IMR-90 (cell line): ENCODE measurements around the gene NNAT. TPM values are rescaled to one million over a fixed set of nuclear protein-coding genes. Genes with fewer than 3 reads are reported as not detected.

Experiments used
- ATAC-seq: fragments of 200-7000 bp; cut with Tn5 transposase; 2 replicates; pipeline ENCODE4 v1.9.1; 2020; ENCODE audit warnings: low read depth, mild to moderate bottlenecking, moderate library complexity
- BruUV-seq: library from RNA; stranded (reverse); fragments of 400-500 nt; replicated peaks from 2 replicates; lab custom pipeline; 2021; lab: Mats Ljungman, UMichigan
- CTCF ChIA-PET: fragments of 300-600 bp; formaldehyde crosslinking; extraction: SDS; loops from one replicate; lab custom pipeline; 2021; ENCODE audit warnings: antibody characterized with exemption; lab: Yijun Ruan, JAX
- POLR2A ChIA-PET: fragments of 300-600 bp; sonication (Branson Sonifier 250); formaldehyde crosslinking; loops from one replicate; lab custom pipeline; 2022; ENCODE audit warnings: antibody characterized with exemption; ENCODE audit not compliant: unreplicated experiment; lab: Charles Lee
- DNase-seq: peaks from one replicate; pipeline ENCODE4 v3.0.0; 2013
- H2AFZ ChIP-seq: replicated peaks from 2 replicates; pipeline ENCODE3; 2013; ENCODE audit warnings: low read length, mild to moderate bottlenecking; ENCODE audit not compliant: poor library complexity
- H2AK5ac ChIP-seq: 2 replicates; pipeline ENCODE4 v1.6.1; 2013; ENCODE audit warnings: low read depth, low read length, inconsistent platforms
- H2AK9ac ChIP-seq: replicated peaks from 2 replicates; pipeline ENCODE3; 2013; ENCODE audit warnings: mild to moderate bottlenecking, low read depth, low read length, moderate library complexity; ENCODE audit not compliant: poor library complexity
- H2BK120ac ChIP-seq: 2 replicates; pipeline ENCODE4 v1.6.1; 2013; ENCODE audit warnings: low read depth, low read length, inconsistent platforms
- H2BK15ac ChIP-seq: 3 replicates; pipeline ENCODE4 v1.6.1; 2013; ENCODE audit warnings: low read depth, low read length, inconsistent platforms
- H2BK20ac ChIP-seq: 2 replicates; pipeline ENCODE4 v1.6.1; 2013; ENCODE audit warnings: low read depth, mild to moderate bottlenecking, inconsistent platforms, low read length, moderate library complexity
- H2BK5ac ChIP-seq: 2 replicates; pipeline ENCODE4 v1.6.1; 2013; ENCODE audit warnings: mild to moderate bottlenecking, low read depth, low read length, inconsistent platforms; ENCODE audit not compliant: poor library complexity, severe bottlenecking
- H3K14ac ChIP-seq: replicated peaks from 2 replicates; pipeline ENCODE4 v1.6.1; 2013; ENCODE audit warnings: low read depth, low read length, inconsistent platforms
- H3K18ac ChIP-seq: 2 replicates; pipeline ENCODE4 v1.6.1; 2013; ENCODE audit warnings: low read depth, low read length, control low read depth
- H3K23ac ChIP-seq: 2 replicates; pipeline ENCODE4 v1.6.1; 2013; ENCODE audit warnings: low read depth, low read length, inconsistent platforms
- H3K27ac ChIP-seq: 2 replicates; pipeline ENCODE4 v1.5.1; 2013; ENCODE audit warnings: mild to moderate bottlenecking, control low read depth, low read length; ENCODE audit not compliant: insufficient read depth
- H3K27me3 ChIP-seq: 2 replicates; pipeline ENCODE4 v1.6.1; 2013; ENCODE audit warnings: low read length; ENCODE audit not compliant: control insufficient read depth, insufficient read depth
- H3K36me3 ChIP-seq: 2 replicates; pipeline ENCODE4 v1.6.1; 2013; ENCODE audit warnings: low read length, mixed read lengths; ENCODE audit not compliant: control insufficient read depth, insufficient read depth
- H3K4ac ChIP-seq: 2 replicates; pipeline ENCODE4 v1.6.1; 2013; ENCODE audit warnings: low read depth, low read length, inconsistent platforms
- H3K4me1 ChIP-seq: 2 replicates; pipeline ENCODE4 v1.6.1; 2013; ENCODE audit warnings: low read length, mixed read lengths; ENCODE audit not compliant: control insufficient read depth, insufficient read depth
- H3K4me2 ChIP-seq: 2 replicates; pipeline ENCODE4 v1.6.1; 2013; ENCODE audit warnings: low read depth, mild to moderate bottlenecking, control low read depth, low read length, moderate library complexity
- H3K4me3 ChIP-seq: 2 replicates; pipeline ENCODE4 v1.5.1; 2013; ENCODE audit warnings: low read depth, mild to moderate bottlenecking, control low read depth, low read length, moderate library complexity; ENCODE audit not compliant: insufficient read depth
- H3K56ac ChIP-seq: 2 replicates; pipeline ENCODE4 v1.6.1; 2013; ENCODE audit warnings: low read length, inconsistent platforms; ENCODE audit not compliant: insufficient read depth; ENCODE audit errors: extremely low read depth
- H3K79me1 ChIP-seq, 2 experiments: 2 replicates each; pipeline ENCODE4 v1.6.1; 2013; ENCODE audit warnings: low read length in 2 of 2, inconsistent platforms in 1 of 2, low read depth in 1 of 2
- H3K9ac ChIP-seq: 2 replicates; pipeline ENCODE4 v1.6.1; 2013; ENCODE audit warnings: low read depth, low read length, control low read depth
- H3K9me1 ChIP-seq: 2 replicates; pipeline ENCODE4 v1.6.1; 2013; ENCODE audit warnings: low read length, inconsistent platforms; ENCODE audit not compliant: insufficient read depth
- H3K9me3 ChIP-seq: 2 replicates; pipeline ENCODE4 v1.6.1; 2013; ENCODE audit warnings: low read length; ENCODE audit not compliant: control insufficient read depth, insufficient read depth
- H4K20me1 ChIP-seq: 2 replicates; pipeline ENCODE4 v1.6.1; 2013; ENCODE audit warnings: low read length, inconsistent platforms; ENCODE audit not compliant: insufficient read depth
- H4K5ac ChIP-seq: 2 replicates; pipeline ENCODE4 v1.6.1; 2013; ENCODE audit warnings: mild to moderate bottlenecking, low read depth, low read length, control low read depth
- H4K8ac ChIP-seq, 2 experiments: 2 replicates each; pipeline ENCODE4 v1.6.1; 2013; ENCODE audit warnings: low read depth in 2 of 2, low read length in 2 of 2, control low read depth in 1 of 2, inconsistent platforms in 1 of 2
- H4K91ac ChIP-seq: 2 replicates; pipeline ENCODE4 v1.6.1; 2013; ENCODE audit warnings: low read depth, low read length, inconsistent platforms; ENCODE audit not compliant: insufficient read depth
- BHLHE40 ChIP-seq: fragments of 150-350 bp; IDR thresholded peaks from 2 replicates; pipeline ENCODE4 v1.6.1; 2016; ENCODE audit warnings: mild to moderate bottlenecking, low read depth, low read length
- CEBPB ChIP-seq: IDR thresholded peaks from 2 replicates; pipeline ENCODE4 v1.6.1; 2012; ENCODE audit warnings: low read depth, low read length, improper control_type of control experiment
- CHD1 ChIP-seq: IDR thresholded peaks from 2 replicates; pipeline ENCODE4 v1.6.1; 2012; ENCODE audit warnings: low read depth, low read length, improper control_type of control experiment
- FOS ChIP-seq: fragments of 150-350 bp; IDR thresholded peaks from 2 replicates; pipeline ENCODE4 v1.6.1; 2016; ENCODE audit warnings: low read depth, low read length
- MAZ ChIP-seq: IDR thresholded peaks from 2 replicates; pipeline ENCODE4 v1.6.1; 2012; ENCODE audit warnings: low read depth, mild to moderate bottlenecking, low read length, improper control_type of control experiment, moderate library complexity, borderline replicate concordance
- MXI1 ChIP-seq: IDR thresholded peaks from 2 replicates; pipeline ENCODE4 v1.6.1; 2012; ENCODE audit warnings: low read depth, mild to moderate bottlenecking, low read length, moderate library complexity, borderline replicate concordance
- NFE2L2 ChIP-seq: fragments of 150-350 bp; IDR thresholded peaks from 2 replicates; pipeline ENCODE4 v1.6.1; 2016; ENCODE audit warnings: low read depth, mild to moderate bottlenecking, low read length
- POLR2A ChIP-seq: IDR thresholded peaks from 2 replicates; pipeline ENCODE4 v1.6.1; 2012; ENCODE audit warnings: mild to moderate bottlenecking, low read depth, low read length
- RCOR1 ChIP-seq: IDR thresholded peaks from 2 replicates; pipeline ENCODE4 v1.6.1; 2012; ENCODE audit warnings: mild to moderate bottlenecking, low read length, improper control_type of control experiment; ENCODE audit not compliant: insufficient replicate concordance
- RFX5 ChIP-seq: IDR thresholded peaks from 2 replicates; pipeline ENCODE4 v1.8.0; 2012; ENCODE audit warnings: low read depth, mild to moderate bottlenecking, low read length, moderate library complexity
- USF2 ChIP-seq: fragments of 150-350 bp; IDR thresholded peaks from 2 replicates; pipeline ENCODE4 v1.6.1; 2017; ENCODE audit warnings: mild to moderate bottlenecking, antibody characterized with exemption, low read length, low read depth
- WGBS, 2 experiments: methylation state at CpG; one replicate each; pipeline versions ENCODE4 v1.1.5 to v1.1.7; 2013; ENCODE audit warnings: missing lambda C conversion rate in 2 of 2; ENCODE audit not compliant: insufficient read length in 1 of 2; ENCODE audit errors: extremely low coverage in 2 of 2; 5-methylcytosine and 5-hydroxymethylcytosine counted together
- dilution Hi-C: fragments of 300-500 bp; cut with HindIII; formaldehyde crosslinking; loops from one replicate; pipeline ENCODE4 v1.14.3; 2018; ENCODE audit warnings: low sequenced_read_pairs; ENCODE audit not compliant: unreplicated experiment
- in situ Hi-C: fragments of 300-500 bp; cut with MboI; formaldehyde crosslinking; loops from 3 replicates; pipeline ENCODE4 v1.14.3; 2019; ENCODE audit warnings: low sequenced_read_pairs, inconsistent platforms, mixed read lengths
- intact Hi-C: fragments of 100-400 bp; cut with micrococcal nuclease; formaldehyde crosslinking; loops from 2 replicates; pipeline ENCODE4 v1.10.0; 2022
- polyA plus RNA-seq, 3 experiments: library from polyadenylated mRNA; depleted of rRNA; stranded (reverse); fragments of >200 nt; gene quantifications; 2 replicates each; pipeline ENCODE4 v1.2.3, GENCODE V29; 2012; ENCODE audit warnings: low replicate concordance in 1 of 3
- total RNA-seq: library from RNA; depleted of rRNA; stranded (reverse); fragments of >200 nt; gene quantifications from 2 replicates; pipeline ENCODE4 v1.2.3, GENCODE V29; 2012
- TF ChIP-seq, protein P1 (sequence below): fragments of 150-350 bp; IDR thresholded peaks from 2 replicates; pipeline ENCODE4 v1.6.1; 2016; ENCODE audit warnings: low read depth, mild to moderate bottlenecking, low read length, moderate library complexity, borderline replicate concordance
- TF ChIP-seq, protein P2 (sequence below): conservative IDR thresholded peaks from 2 replicates; pipeline ENCODE4 v1.5.1; 2012; ENCODE audit warnings: mild to moderate bottlenecking, low read depth, low read length, improper control_type of control experiment

The NNAT gene
- total and polyA plus RNA-seq, 2 of the 4 experiments (the other 2 are of a cell fraction): 2.0 to 6.5 TPM

DNA sequence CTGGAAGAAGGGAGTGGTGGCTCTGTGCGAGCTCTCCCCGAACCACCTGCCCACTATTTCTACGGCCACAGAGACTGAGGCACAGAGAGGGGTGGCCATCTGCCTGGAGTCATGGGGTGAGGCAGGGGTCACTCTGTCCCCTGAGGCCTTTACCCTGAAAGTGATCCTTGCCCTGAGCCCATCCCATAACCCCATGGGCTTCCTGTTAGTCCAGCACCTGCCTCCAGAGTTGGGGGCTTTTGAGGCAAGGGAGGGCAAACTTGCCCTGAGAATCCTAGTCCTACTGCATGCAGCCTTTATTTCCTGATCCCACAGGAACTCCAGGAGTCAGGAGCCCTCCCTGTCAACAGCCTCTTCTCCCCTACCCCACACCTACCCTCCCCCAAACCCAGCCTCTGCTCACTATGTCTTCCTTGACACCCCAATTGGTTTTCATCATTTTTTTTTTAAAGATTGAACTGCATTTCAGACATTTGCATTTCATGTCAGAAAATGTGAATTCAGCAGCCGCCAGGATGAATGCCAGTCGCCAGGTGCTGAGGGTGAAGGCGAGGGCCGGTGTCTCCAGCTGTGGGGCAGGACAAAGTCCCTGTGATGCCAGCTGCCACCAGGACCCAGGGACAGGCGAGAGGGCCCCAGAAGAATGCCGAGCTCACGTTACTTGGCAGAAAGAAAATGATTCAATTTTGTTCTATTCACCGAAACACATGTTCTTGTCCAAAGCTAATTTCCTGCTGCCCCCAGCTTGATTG is 47.6 kb upstream of the NNAT start (continued):
- no peak for TF ChIP-seq FOS

DNA sequence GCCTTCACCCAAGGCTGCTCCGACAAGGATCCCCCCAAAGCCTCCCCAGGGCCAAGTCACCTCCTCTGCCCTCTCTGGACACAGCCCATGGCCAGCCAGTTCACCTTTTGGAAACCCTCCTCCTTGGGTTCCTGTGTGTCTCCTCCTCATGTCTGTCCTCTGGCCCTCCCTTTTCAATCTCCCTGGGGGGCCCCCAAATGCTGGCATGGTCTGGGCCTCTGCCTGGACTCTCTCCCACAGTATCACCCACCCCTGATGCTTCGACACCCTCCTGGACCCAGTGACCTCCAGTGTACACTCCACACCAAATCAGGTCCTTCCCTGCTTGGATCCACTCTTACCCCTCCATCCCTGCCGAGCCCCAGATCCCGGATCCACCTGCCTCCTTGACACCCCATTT is 46.7 kb upstream of the NNAT start:
- POLR2A ChIA-PET: no interaction called here
- in situ Hi-C loops: no loop called here
- TF ChIP-seq POLR2A: no peak
- no peak for TF ChIP-seq CHD1
- no peak for TF ChIP-seq RFX5
- TF ChIP-seq FOS: no peak
- no peak for TF ChIP-seq BHLHE40
- TF ChIP-seq, protein P1, sequence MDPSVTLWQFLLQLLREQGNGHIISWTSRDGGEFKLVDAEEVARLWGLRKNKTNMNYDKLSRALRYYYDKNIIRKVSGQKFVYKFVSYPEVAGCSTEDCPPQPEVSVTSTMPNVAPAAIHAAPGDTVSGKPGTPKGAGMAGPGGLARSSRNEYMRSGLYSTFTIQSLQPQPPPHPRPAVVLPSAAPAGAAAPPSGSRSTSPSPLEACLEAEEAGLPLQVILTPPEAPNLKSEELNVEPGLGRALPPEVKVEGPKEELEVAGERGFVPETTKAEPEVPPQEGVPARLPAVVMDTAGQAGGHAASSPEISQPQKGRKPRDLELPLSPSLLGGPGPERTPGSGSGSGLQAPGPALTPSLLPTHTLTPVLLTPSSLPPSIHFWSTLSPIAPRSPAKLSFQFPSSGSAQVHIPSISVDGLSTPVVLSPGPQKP: no peak
- no peak for TF ChIP-seq CEBPB
- TF ChIP-seq NFE2L2: no peak
- TF ChIP-seq, protein P2, sequence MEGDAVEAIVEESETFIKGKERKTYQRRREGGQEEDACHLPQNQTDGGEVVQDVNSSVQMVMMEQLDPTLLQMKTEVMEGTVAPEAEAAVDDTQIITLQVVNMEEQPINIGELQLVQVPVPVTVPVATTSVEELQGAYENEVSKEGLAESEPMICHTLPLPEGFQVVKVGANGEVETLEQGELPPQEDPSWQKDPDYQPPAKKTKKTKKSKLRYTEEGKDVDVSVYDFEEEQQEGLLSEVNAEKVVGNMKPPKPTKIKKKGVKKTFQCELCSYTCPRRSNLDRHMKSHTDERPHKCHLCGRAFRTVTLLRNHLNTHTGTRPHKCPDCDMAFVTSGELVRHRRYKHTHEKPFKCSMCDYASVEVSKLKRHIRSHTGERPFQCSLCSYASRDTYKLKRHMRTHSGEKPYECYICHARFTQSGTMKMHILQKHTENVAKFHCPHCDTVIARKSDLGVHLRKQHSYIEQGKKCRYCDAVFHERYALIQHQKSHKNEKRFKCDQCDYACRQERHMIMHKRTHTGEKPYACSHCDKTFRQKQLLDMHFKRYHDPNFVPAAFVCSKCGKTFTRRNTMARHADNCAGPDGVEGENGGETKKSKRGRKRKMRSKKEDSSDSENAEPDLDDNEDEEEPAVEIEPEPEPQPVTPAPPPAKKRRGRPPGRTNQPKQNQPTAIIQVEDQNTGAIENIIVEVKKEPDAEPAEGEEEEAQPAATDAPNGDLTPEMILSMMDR: no peak
- TF ChIP-seq USF2: no peak
- no peak for TF ChIP-seq MAZ
- no peak for TF ChIP-seq RCOR1
- TF ChIP-seq MXI1: no peak

More for the DNA sequence above, 46.7 kb upstream of the NNAT start:
- Histone ChIP-seq H3K14ac (no peak overlapping the region), H3K56ac (no peak overlapping the region), H4K5ac (no peak overlapping the region), H3K36me3 (no peaks in the 10 kb centered on the region), H2AK5ac (no peak overlapping the region), H3K4me2 (no peak overlapping the region), H3K9me1 (no peaks in the 10 kb centered on the region), H4K8ac (no peak overlapping the region), H4K20me1 (no peaks in the 10 kb centered on the region), H3K4me1 (no peaks in the 10 kb centered on the region), H3K79me1 (no peaks in the 10 kb centered on the region), H3K9ac (no peak overlapping the region), H2BK120ac (no peak overlapping the region), H3K27me3 (peaks cover 53% of the 10 kb centered on the region), H3K4ac (no peak overlapping the region), H3K18ac (no peak overlapping the region), H2BK20ac (no peak overlapping the region), H3K23ac (no peak overlapping the region), H3K9me3 (peaks cover 5% of the 10 kb centered on the region; the same call in 1 of the 2 replicates), H2AK9ac (no peak overlapping the region), H4K91ac (no peak overlapping the region), H3K27ac (no peak overlapping the region), H2AFZ (no peak overlapping the region), H2BK15ac (no peak overlapping the region), H2BK5ac (no peak overlapping the region), H3K4me3 (no peak overlapping the region)
- CTCF ChIA-PET: no interaction called here
- intact Hi-C loops (no loop called here), dilution Hi-C loops (no loop called here)
- ATAC-seq (no peak), DNase-seq (no peak)
- WGBS, 2 experiments: 75% methylated on average over 1 of the region's 4 CpGs; no CpG with 5 or more reads in 1 of the 2 experiments
- BruUV-seq: no TSS peak
